MCF 10A (cell line): ENCODE results near the gene RPE65. TPM values are rescaled to one million over a fixed set of nuclear protein-coding genes. Genes with fewer than 3 reads are reported as not detected.

Experiments
- BruUV-seq: library from RNA; stranded (reverse); fragments of 400-500 nt; replicated peaks from 2 replicates; lab custom pipeline; 2021; lab: Mats Ljungman, UMichigan
- CTCF ChIA-PET: fragments of 300-600 bp; sonication (Branson Sonifier 250); formaldehyde crosslinking; extraction: SDS; loops from one replicate; lab custom pipeline; 2021; ENCODE audit warnings: antibody characterized with exemption, inconsistent platforms; lab: Yijun Ruan, JAX
- POLR2A ChIA-PET: fragments of 300-600, 350-650 bp; sonication (Branson Sonifier 250); formaldehyde crosslinking; extraction: SDS; loops from one replicate; lab custom pipeline; 2020; ENCODE audit warnings: antibody characterized with exemption, inconsistent platforms; lab: Yijun Ruan, JAX
- DNase-seq: peaks from one replicate; pipeline ENCODE4 v3.0.0-alpha.2; 2018; ENCODE audit not compliant: unreplicated experiment
- H3K27ac Mint-ChIP-seq: one replicate; pipeline ENCODE4 v1.8.0; 2022; ENCODE audit warnings: mild to moderate bottlenecking, low read depth, mixed read lengths; ENCODE audit not compliant: unreplicated experiment
- H3K27me3 Mint-ChIP-seq: one replicate; pipeline ENCODE4 v1.8.0; 2022; ENCODE audit warnings: mixed read lengths; ENCODE audit not compliant: insufficient read depth, unreplicated experiment
- H3K36me3 Mint-ChIP-seq: one replicate; pipeline ENCODE4 v1.8.0; 2022; ENCODE audit warnings: mild to moderate bottlenecking, moderate library complexity, mixed read lengths; ENCODE audit not compliant: insufficient read depth, unreplicated experiment
- H3K4me1 Mint-ChIP-seq: one replicate; pipeline ENCODE4 v1.8.0; 2022; ENCODE audit warnings: mixed read lengths; ENCODE audit not compliant: insufficient read depth, unreplicated experiment
- H3K4me3 Mint-ChIP-seq: one replicate; pipeline ENCODE4 v1.8.0; 2022; ENCODE audit warnings: mild to moderate bottlenecking, moderate library complexity, mixed read lengths; ENCODE audit not compliant: unreplicated experiment
- H3K9me3 Mint-ChIP-seq: one replicate; pipeline ENCODE4 v1.8.0; 2022; ENCODE audit warnings: mixed read lengths; ENCODE audit not compliant: unreplicated experiment
- intact Hi-C: fragments of 100-400 bp; cut with micrococcal nuclease; formaldehyde crosslinking; loops from 2 replicates; pipeline ENCODE4 v1.14.1; 2022
- total RNA-seq: library from RNA; stranded (reverse); gene quantifications from 2 replicates; pipeline ENCODE4 v1.2.3, GENCODE V29; 2022
- TF ChIP-seq, protein P1 (sequence below): fragments of 200-600 bp; IDR thresholded peaks from one replicate; pipeline ENCODE4 v1.8.0; 2022; ENCODE audit warnings: antibody characterized with exemption, mild to moderate bottlenecking; ENCODE audit not compliant: unreplicated experiment

Gene RPE65
- total RNA-seq, 1 experiment from 2014 or later: not detected

DNA sequence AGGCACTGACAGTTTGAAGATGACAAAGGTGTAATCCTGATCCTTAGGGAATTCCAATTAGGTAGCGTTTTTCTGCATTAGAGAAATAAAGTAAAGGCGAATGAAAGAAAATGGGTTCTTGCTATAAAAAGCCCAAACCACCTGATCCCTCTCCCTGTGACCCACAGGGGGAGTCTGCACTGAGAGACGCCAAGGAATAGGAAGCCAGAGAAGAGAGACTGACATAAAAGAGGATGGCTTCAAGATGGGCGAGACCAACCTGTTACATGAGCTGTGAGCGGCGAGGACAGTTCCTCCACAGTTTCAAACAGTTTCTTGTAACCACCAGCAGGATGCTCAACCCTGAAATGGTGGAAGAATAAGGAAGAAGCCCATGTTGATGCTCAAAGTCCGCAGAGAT is 1.4 kb downstream of the RPE65 start:
- TF ChIP-seq, protein P1, sequence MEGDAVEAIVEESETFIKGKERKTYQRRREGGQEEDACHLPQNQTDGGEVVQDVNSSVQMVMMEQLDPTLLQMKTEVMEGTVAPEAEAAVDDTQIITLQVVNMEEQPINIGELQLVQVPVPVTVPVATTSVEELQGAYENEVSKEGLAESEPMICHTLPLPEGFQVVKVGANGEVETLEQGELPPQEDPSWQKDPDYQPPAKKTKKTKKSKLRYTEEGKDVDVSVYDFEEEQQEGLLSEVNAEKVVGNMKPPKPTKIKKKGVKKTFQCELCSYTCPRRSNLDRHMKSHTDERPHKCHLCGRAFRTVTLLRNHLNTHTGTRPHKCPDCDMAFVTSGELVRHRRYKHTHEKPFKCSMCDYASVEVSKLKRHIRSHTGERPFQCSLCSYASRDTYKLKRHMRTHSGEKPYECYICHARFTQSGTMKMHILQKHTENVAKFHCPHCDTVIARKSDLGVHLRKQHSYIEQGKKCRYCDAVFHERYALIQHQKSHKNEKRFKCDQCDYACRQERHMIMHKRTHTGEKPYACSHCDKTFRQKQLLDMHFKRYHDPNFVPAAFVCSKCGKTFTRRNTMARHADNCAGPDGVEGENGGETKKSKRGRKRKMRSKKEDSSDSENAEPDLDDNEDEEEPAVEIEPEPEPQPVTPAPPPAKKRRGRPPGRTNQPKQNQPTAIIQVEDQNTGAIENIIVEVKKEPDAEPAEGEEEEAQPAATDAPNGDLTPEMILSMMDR: no peak
- intact Hi-C loops: no loop called here
- CTCF ChIA-PET: interaction anchor here (0.9 to 2.0 kb wide), 3 partner anchors 328 to 332 kb away, joined by 3 to 6 read pairs (median 4); no protein-coding TSS in a partner anchor

DNA sequence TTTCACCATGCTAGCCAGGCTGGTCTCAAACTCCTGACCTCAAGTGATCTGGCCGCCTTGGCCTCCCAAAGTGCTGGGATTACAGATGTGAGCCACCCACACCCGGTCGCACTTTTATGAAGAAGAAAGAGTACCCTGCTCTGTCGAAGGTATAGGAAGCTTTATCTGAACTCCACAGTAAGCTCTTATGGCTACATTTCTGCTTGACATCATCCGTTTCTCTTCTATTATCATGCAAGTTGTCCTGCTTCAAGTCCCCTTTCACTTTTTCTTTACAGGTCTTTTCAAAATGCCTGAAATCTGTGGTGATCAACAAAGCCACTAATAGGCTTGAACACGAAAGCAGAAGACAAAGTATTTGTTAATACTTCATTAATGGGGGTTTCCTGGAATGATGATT is 4.0 kb downstream of the RPE65 start:
- DNase-seq: no peak
- no peaks in the 10 kb centered on the region for H3K36me3 Mint-ChIP-seq
- no peaks in the 10 kb centered on the region for H3K9me3 Mint-ChIP-seq
- intact Hi-C loops: no loop called here
- H3K27me3 Mint-ChIP-seq: no peaks in the 10 kb centered on the region
- H3K4me1 Mint-ChIP-seq: peaks cover 9% of the 10 kb centered on the region
- TF ChIP-seq, protein P1: no peak
- H3K4me3 Mint-ChIP-seq: no peak overlapping the region
- H3K27ac Mint-ChIP-seq: no peak overlapping the region
- CTCF ChIA-PET: interaction anchor here (0.7 to 1.6 kb wide), 4 partner anchors 13 to 596 kb away, joined by 3 to 8 read pairs (median 3); no protein-coding TSS in a partner anchor
- POLR2A ChIA-PET: no interaction called here
- no TSS peak for BruUV-seq

More for the DNA sequence above, 1.4 kb downstream of the RPE65 start:
- H3K4me1 Mint-ChIP-seq: peaks cover 15% of the 10 kb centered on the region
- POLR2A ChIA-PET: no interaction called here
- no peaks in the 10 kb centered on the region for H3K9me3 Mint-ChIP-seq
- no TSS peak for BruUV-seq
- no peak for DNase-seq
- H3K27ac Mint-ChIP-seq: no peak overlapping the region
- H3K36me3 Mint-ChIP-seq: no peaks in the 10 kb centered on the region
- no peak overlapping the region for H3K4me3 Mint-ChIP-seq
- H3K27me3 Mint-ChIP-seq: no peaks in the 10 kb centered on the region

DNA sequence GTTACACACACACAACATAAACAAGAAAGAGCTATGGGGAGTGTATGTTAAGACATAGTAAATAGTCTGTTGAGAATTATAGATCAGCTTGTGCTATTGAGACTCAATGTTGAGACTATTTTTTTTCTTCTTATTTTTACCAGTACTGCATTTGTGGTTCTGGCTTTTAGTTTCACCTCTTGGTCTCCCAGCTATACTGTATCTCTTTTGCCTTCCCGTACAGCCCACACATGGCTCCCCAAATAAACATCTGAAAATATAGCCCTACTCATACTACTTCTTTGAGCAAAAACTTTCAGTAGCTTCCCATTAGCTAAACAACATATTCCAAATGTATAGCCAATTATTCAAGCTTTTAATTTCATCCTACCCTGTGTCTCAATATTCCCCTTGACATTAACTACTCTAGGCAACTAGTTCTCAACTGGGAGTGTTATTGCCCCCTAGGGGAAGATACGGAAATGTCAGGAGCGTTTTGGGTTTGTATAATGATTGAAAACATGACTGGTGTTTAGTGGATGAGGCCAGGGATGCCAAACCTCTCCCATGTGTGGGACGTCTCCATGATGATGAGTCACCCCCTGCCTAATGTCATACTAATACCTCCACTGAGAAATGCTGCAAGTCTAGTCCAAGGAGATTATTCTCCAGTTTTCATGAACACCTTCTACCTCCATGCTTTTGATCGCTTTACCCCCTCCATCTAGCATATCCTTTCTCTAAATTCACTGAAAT is 6.8 kb downstream of the RPE65 start:
- H3K9me3 Mint-ChIP-seq: no peaks in the 10 kb centered on the region
- intact Hi-C loops: loop anchor here (2.0 to 5.0 kb wide), 2 partner anchors 91 to 326 kb away; no protein-coding TSS in a partner anchor
- POLR2A ChIA-PET: no interaction called here
- BruUV-seq: no TSS peak
- DNase-seq: peak; percentile 82
- no peaks in the 10 kb centered on the region for H3K36me3 Mint-ChIP-seq
- no peak overlapping the region for H3K4me3 Mint-ChIP-seq
- TF ChIP-seq, protein P1: peak; percentile 54
- no peaks in the 10 kb centered on the region for H3K27me3 Mint-ChIP-seq
- H3K27ac Mint-ChIP-seq: no peak overlapping the region
- CTCF ChIA-PET: interaction anchor here (0.6 to 4.0 kb wide), 40 partner anchors 8 to 1526 kb away, joined by 3 to 39 read pairs (median 3); no protein-coding TSS in a partner anchor
- H3K4me1 Mint-ChIP-seq: peaks cover 14% of the 10 kb centered on the region

DNA sequence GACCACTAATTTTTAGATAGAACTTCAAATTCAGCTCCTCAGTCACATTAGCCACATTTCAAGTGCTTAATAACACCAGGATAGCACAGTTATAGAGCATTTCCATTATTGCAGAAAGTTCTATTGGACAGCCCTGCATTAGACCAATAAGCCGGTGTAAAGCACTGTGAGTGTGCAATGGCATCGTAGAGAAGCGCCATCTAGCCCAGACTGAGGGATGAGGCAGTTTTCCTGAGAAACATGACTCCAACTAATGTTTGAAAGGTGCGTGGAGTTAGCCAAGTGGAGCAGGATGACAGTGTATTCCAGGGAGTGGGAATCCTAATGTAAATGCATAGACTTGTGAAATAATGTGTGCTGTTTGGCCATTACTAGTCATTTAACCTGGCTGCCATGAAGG is 7.7 kb downstream of the RPE65 start:
- no TSS peak for BruUV-seq
- Mint-ChIP-seq H3K9me3 (no peaks in the 10 kb centered on the region), H3K4me3 (no peak overlapping the region), H3K27ac (no peak overlapping the region), H3K27me3 (no peaks in the 10 kb centered on the region), H3K4me1 (peaks cover 14% of the 10 kb centered on the region), H3K36me3 (no peaks in the 10 kb centered on the region)
- CTCF ChIA-PET: interaction anchor here (0.6 to 4.0 kb wide), 17 partner anchors 9 to 1527 kb away, joined by 3 to 39 read pairs (median 4); no protein-coding TSS in a partner anchor
- POLR2A ChIA-PET: no interaction called here
- intact Hi-C loops: loop anchor here (2.0 to 5.0 kb wide), 2 partner anchors 90 to 325 kb away; no protein-coding TSS in a partner anchor
- TF ChIP-seq, protein P1: no peak
- DNase-seq: no peak
